Gastroesophageal sphincter (tissue), 4 donors: ENCODE data around the gene SUN2. TPM values are rescaled to one million over a fixed set of nuclear protein-coding genes. Genes with fewer than 3 reads are reported as not detected.
A peak's percentile ranks its signal among the peaks of the same experiment; 100 is the strongest.

Experiments
- ATAC-seq: fragments of 150-250 bp; one replicate; pipeline ENCODE4 v1.9.1; 2016; ENCODE audit warnings: mild to moderate bottlenecking, moderate library complexity
- H3K27ac ChIP-seq, 4 donors: fragments of 200-600 bp; sonication (generic) in 3 of 4; 1 replicate in 3 of 4; 2 replicates in 1 of 4; pipeline ENCODE4 v1.5.1; 2016 to 2019
- H3K27me3 ChIP-seq: fragments of 200-600 bp; sonication (generic); one replicate; pipeline ENCODE4 v1.5.1; 2019
- H3K36me3 ChIP-seq, 2 donors: fragments of 200-600 bp; sonication (generic); one replicate each; pipeline ENCODE4 v1.5.1; 2019; ENCODE audit warnings: control low read depth in 1 of 2
- H3K4me1 ChIP-seq, 3 donors: fragments of 200-600 bp; sonication (generic); 1 replicate in 2 of 3; 2 replicates in 1 of 3; pipeline ENCODE4 v1.5.1; 2016 to 2019; ENCODE audit warnings: control low read depth in 2 of 3
- H3K4me3 ChIP-seq, 2 donors: fragments of 200-600 bp; sonication (generic); one replicate each; pipeline ENCODE4 v1.5.1; 2019; ENCODE audit warnings: mild to moderate bottlenecking in 1 of 2, moderate library complexity in 1 of 2
- H3K9me3 ChIP-seq, 3 donors: fragments of 200-600 bp; sonication (generic); one replicate each; pipeline ENCODE4 v1.5.1; 2017 to 2019; ENCODE audit warnings: control low read depth in 2 of 3
- CTCF ChIP-seq, 4 experiments: fragments of 200-600 bp in 2 of 4; fragments of 450-650 bp in 2 of 4; sonication (generic) in 1 of 4; IDR thresholded peaks; one replicate each; pipeline ENCODE4 v1.5.1; 2017 to 2019; ENCODE audit warnings: antibody characterized with exemption in 4 of 4, mild to moderate bottlenecking in 2 of 4, moderate library complexity in 2 of 4
- EP300 ChIP-seq: sonication (generic); formaldehyde crosslinking; IDR thresholded peaks from one replicate; pipeline ENCODE4 v1.6.1; 2017; ENCODE audit warnings: antibody characterized with exemption, mild to moderate bottlenecking
- POLR2A ChIP-seq, 2 donors: fragments of 450-650 bp; IDR thresholded peaks; one replicate each; pipeline ENCODE4 v1.6.1; 2017; ENCODE audit warnings: antibody characterized with exemption in 2 of 2, mild to moderate bottlenecking in 2 of 2, moderate library complexity in 1 of 2
- POLR2AphosphoS5 ChIP-seq: sonication (generic); formaldehyde crosslinking; IDR thresholded peaks from one replicate; pipeline ENCODE4 v1.6.1; 2017; ENCODE audit warnings: antibody characterized with exemption
- WGBS, 2 donors: methylation state at CpG; one replicate each; pipeline ENCODE4 v1.1.5; 2018; ENCODE audit warnings: low coverage in 1 of 2; 5-methylcytosine and 5-hydroxymethylcytosine counted together
- total RNA-seq, 4 donors: library from RNA; depleted of rRNA; stranded (reverse); fragments of >200 nt; gene quantifications; one replicate each; pipeline ENCODE4 v1.1.0, GENCODE V29; 2016

Gene SUN2
- total RNA-seq, 4 donors from 2014 or later: 339 to 594 (median 409) TPM

DNA sequence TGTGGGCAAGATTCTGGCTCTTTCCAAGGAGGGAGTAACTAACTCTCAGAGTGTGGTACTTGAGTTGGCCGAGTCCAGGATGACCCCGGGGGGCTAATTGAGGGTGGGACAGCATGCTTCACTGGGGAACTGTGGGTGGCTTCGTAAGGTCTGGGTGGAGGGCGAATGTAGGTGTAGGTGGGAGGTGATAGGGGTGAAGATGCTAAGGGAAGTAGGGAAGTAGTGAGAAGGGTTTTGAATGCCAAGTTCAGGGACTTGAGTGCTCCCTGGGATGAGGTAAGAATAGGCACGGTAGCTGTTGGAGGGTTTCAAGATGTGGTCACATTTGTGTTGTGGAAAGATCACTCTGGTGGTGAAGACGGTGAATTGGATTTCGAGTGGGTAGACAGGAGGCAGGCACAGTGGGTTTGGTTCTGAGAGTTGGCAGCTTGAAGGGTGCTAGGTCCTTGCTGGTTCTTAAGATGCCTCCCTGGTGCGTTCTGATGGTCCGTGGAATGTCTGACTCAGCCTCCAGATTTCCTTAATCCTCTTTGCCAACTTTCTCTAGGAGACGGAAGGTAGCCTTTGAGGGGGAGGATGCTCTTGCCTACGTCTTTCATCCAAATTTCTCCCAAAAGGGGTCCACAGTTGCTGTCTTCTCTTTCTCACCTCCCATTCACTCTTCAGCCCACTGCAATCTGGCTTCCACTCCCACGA is 40.6 kb upstream of the SUN2 start:
- no peaks in the 10 kb centered on the region for H3K27me3 ChIP-seq
- no peaks in the 10 kb centered on the region for H3K36me3 ChIP-seq
- H3K27ac ChIP-seq: no peak overlapping the region
- TF ChIP-seq CTCF (IDR thresholded peaks at IDR 0.05) (no peak), POLR2A (IDR thresholded peaks at IDR 0.05) (no peak), POLR2AphosphoS5 (no peak), EP300 (no peak)
- ATAC-seq: no peak
- H3K4me3 ChIP-seq: no peak overlapping the region
- 74 to 79% methylated on average over 5 to 9 of the region's 12 CpGs for whole genome bisulfite sequencing, 2 donors
- no peaks in the 10 kb centered on the region for H3K9me3 ChIP-seq
- peaks cover 0 to 16% (median 2%) of the 10 kb centered on the region in 3 donors for H3K4me1 ChIP-seq

DNA sequence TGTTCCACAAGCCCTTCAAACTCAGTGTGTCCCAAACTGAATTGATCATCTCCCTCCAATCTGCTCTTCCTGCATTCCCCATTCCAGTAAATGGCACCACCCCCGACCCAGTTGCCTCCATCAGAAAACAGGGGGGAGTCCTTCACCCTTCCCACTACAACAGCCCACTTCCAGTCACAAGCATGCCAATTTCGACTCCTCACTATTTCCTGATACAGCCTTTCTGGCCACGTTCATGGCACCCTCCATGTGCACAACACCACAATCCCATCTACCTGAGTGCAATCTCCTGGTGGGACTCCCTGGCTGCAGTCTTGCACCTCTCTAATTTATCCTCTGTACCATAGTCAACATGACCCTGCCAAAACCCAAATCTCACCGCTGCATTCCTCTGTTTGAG is 39.8 kb upstream of the SUN2 start:
- H3K9me3 ChIP-seq: no peaks in the 10 kb centered on the region
- no peak for ATAC-seq
- peaks cover 0 to 3% of the 10 kb centered on the region in 2 donors for H3K36me3 ChIP-seq
- no peaks in the 10 kb centered on the region for H3K27me3 ChIP-seq
- no peak overlapping the region for H3K4me3 ChIP-seq
- TF ChIP-seq CTCF (IDR thresholded peaks at IDR 0.05): no peak
- TF ChIP-seq POLR2AphosphoS5: no peak
- no peak for TF ChIP-seq POLR2A (IDR thresholded peaks at IDR 0.05)
- peaks cover 0 to 16% (median 2%) of the 10 kb centered on the region in 3 donors for H3K4me1 ChIP-seq
- 57 to 64% methylated on average over 3 to 4 of the region's 4 CpGs for WGBS, 2 donors
- H3K27ac ChIP-seq: no peak overlapping the region

- no peaks in the 10 kb centered on the region for H3K27me3 ChIP-seq
- WGBS, 2 donors: 0 to 2% methylated on average over 9 to 13 of the region's 47 CpGs
Observed at GRCh38 chr22:38793721-38794466, 38.1 kb upstream of the SUN2 start, which contains the start of gene DNAL4. Gene DNAL4, minus strand, starts transcription at chr22:38794143. Its CDS starts 11,412 bp downstream, at chr22:38782731.

GRCh38 chr22:38793317-38793716 is 37.5 kb upstream of the SUN2 start:
- ATAC-seq: no peak
- peak overlapping the region; percentile 85 to 89 for H3K4me3 ChIP-seq
- H3K36me3 ChIP-seq: peaks cover 0 to 15% of the 10 kb centered on the region in 2 donors
- WGBS, 2 donors: 22 to 23% methylated on average over 8 to 9 of the region's 9 CpGs
- no peaks in the 10 kb centered on the region for H3K27me3 ChIP-seq
- peaks cover 2 to 30% (median 5%) of the 10 kb centered on the region in 3 donors for H3K4me1 ChIP-seq
- TF ChIP-seq POLR2AphosphoS5: no peak
- no peak for TF ChIP-seq EP300
- TF ChIP-seq CTCF (IDR thresholded peaks at IDR 0.05): no peak
- TF ChIP-seq POLR2A (IDR thresholded peaks at IDR 0.05): no peak
- peak overlapping the region; percentile 54 to 92 (median 88) for H3K27ac ChIP-seq
- no peaks in the 10 kb centered on the region for H3K9me3 ChIP-seq

More at GRCh38 chr22:38793721-38794466, 38.1 kb upstream of the SUN2 start, which contains the start of gene DNAL4:
- TF ChIP-seq POLR2AphosphoS5 (peak; percentile 53), CTCF (IDR thresholded peaks at IDR 0.05) (no peak), EP300 (no peak), POLR2A (IDR thresholded peaks at IDR 0.05) (peak; percentile 62 to 63)
- Histone ChIP-seq H3K27ac (peak within 1 kb of the TSS; percentile 54 to 92 (median 88)), H3K9me3 (no peaks in the 10 kb centered on the region), H3K4me3 (peak within 1 kb of the TSS; percentile 85 to 89), H3K4me1 (peaks cover 1 to 24% (median 2%) of the 10 kb centered on the region in 3 donors), H3K36me3 (peaks cover 0 to 15% of the 10 kb centered on the region in 2 donors)
- peak; percentile 99 for ATAC-seq
